GM21737 (cell line): ENCODE results near the gene VDAC2.
"Not testable (repeated sequence)": the region's sequence is repeated elsewhere in the genome, so short reads cannot be mapped to it uniquely, and the experiment has no call there.

Experiments
- ATAC-seq: cut with Tn5 transposase; IDR thresholded peaks from one replicate; pipeline ENCODE4 v1.9.1; 2021; ENCODE audit warnings: mild to moderate bottlenecking, moderate library complexity; ENCODE audit not compliant: unreplicated experiment

VDAC2 gene

DNA sequence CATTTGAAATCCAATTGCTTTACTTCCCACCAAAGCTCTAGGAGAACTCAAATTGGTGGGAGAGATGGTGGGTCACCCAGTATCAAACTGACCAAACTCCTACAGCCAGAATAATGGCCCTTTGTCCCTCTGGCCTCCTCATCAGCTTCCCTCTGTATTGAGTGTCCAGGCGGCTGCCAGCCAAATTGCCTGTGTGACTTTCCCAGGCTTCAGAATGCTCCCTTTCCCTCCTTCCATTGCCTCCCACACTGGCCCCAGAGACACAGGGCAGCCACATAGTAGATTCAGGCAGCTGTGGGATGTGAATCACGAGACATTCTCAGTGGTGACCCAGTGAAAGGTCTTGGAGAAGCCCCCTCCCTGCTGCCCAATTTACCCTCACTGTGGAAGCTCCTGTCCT, 12.7 kb upstream of the VDAC2 start:
- ATAC-seq = no peak

DNA sequence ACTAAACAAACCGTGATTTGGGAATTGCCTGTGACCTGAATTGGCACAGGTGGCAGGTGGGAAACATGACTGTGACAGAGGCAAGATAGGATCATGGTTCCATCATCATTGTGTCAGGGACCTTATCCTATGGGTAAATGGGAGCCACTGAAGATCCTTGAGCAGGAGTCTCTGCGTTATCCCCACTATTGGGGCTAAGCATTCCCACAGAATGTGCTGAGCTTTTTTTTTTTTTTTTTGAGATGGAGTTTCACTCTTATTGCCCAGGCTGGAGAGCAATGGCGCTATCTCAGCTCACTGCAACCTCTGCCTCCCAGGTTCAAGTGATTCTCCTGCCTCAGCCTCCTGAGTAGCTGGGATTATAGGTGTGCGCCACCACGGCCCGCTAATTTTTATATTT, 10.6 kb upstream of the VDAC2 start:
- ATAC-seq = not testable (repeated sequence)

DNA sequence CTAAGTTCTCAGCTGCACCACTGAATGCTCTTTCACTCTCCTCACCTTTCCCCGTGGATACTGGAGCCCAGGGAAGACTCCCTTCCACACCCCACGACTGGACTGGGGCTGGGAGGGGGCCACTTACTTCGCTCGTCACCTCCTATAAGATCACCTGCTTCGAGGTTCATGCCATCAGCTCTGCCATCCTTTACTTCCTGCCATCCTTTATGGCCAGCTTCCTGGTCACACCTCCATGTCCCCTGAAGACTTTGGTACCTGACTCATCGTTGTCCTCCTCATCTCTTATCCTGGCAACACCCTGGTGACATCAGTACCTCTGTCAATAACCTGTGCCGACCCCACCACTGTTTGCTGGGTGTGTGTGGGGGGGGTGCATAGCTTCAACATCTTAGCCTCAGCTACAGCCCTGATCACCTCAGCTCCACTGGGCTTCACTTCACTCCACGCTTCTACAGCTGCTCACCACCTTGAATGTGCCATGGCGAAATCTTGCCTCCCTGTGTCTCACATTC, 8.7 kb upstream of the VDAC2 start:
- ATAC-seq = no peak

DNA sequence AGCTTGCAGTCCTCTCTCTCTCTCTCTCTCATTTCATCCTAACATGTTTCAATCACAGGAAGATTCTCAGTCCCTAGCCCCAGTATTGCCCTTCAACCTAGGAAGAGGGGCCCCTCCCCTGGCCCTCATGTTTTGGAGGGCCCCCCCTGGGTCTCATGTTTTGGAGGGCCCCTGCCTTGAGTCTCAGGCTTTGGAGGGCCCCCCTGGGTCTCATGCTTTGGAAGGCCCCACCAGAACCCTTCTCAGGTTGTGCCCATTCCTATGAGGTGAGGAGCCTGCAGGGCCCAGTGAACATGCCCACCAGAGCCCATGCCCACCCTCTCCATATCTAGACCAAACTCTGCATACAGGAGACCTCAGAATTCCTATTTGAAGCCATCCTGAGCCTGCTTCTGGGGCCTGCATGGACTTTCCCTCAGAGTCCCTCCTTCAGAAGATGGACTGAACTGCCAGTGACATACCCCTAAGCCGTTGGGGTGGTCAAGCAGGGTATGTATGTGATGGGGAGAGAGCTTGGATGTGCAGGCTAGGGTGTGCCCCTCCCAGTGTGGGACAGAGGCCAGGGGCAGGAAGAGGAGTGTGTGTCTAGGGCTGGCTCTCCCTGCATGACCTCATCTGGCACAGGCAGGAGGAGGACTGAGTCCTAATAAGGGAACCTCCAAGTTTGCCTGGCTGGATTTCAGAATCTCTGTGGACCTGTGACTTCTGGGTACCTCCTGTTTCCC, 8.1 kb upstream of the VDAC2 start:
- no peak for ATAC-seq

DNA sequence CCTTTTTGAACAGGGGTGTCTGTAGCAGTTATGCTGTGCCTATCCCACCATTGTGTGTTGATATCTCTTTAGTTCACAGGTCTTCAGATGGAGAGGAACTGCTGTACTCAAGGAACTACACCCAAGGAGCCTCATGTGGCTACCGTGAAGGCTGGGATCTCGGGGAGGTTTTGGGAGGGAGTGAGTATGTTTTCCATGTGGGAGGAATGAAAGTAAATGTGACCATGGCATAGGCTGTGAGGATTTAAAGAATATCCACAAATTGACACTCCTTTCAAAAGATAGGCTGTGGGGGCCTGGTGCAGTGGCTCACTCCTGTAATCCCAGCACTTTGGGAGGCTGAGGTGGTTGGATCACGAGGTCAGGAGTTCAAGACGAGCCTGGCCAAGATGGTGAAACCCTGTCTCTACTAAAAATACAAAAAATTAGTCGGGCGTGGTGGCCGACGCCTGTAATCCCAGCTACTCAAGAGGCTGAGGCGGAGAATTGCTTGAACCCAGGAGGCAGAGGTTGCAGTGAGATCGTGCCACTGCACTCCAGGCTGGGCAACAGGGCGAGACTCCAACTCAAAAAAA, 7.5 kb upstream of the VDAC2 start:
- not testable (repeated sequence) for ATAC-seq

DNA sequence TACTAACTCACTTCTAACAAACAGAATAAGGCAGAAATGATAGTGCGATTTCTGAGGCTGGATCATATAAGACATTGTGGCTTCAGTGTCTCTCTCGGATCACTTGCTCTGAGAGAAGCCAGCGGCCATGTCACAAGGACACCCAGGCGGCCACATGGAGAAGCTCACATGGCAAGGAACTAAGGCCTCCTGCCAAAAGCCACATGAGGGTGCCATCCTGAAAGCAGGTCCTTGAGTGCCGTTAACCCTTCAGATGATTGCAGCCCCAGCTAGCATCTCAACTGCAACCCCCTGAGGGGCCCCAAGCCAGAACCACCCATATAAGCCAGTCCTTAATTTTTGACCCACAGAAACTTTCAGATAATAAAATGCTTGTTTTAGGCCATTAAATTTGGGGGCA, 6.9 kb upstream of the VDAC2 start:
- no peak for ATAC-seq

DNA sequence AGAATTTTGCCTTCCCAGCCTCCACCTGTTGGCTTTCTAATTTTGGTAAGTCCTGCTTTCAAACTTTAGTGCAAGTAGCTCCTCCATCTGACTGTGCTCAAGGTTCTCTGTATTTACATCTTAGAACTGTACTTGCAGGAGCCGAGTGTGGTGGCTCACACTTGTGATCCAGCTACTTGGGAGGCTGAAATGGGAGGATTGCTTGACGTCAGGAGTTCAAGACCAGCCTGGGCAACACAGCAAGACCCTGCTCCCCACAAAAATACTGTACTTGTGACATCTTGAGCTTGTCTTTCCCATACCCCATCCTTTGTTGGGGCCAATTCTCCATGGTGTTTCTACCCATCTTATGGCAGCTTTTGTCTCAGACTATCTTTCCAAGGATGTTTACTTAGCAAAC, 4.7 kb upstream of the VDAC2 start:
- no peak for ATAC-seq

DNA sequence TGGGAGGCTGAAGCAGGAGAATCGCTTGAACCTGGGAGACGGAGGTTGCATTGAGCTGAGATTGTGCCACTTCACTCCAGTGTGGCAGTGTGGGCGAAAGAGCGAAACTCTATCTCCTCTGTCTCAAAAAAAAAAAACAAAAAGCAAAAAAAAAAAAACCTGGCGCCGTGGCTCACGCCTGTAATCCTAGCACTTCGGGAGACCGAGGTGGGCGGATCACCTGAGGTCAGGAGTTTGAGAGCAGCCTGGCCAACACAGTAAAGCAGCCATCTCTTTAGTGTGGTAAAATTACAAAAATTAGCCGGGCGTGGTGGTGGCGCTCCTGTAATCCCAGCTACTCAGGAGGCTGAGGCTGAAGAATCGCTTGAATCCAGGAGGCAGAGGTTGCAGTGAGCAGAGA, 4.0 kb upstream of the VDAC2 start:
- ATAC-seq = not testable (repeated sequence)

DNA sequence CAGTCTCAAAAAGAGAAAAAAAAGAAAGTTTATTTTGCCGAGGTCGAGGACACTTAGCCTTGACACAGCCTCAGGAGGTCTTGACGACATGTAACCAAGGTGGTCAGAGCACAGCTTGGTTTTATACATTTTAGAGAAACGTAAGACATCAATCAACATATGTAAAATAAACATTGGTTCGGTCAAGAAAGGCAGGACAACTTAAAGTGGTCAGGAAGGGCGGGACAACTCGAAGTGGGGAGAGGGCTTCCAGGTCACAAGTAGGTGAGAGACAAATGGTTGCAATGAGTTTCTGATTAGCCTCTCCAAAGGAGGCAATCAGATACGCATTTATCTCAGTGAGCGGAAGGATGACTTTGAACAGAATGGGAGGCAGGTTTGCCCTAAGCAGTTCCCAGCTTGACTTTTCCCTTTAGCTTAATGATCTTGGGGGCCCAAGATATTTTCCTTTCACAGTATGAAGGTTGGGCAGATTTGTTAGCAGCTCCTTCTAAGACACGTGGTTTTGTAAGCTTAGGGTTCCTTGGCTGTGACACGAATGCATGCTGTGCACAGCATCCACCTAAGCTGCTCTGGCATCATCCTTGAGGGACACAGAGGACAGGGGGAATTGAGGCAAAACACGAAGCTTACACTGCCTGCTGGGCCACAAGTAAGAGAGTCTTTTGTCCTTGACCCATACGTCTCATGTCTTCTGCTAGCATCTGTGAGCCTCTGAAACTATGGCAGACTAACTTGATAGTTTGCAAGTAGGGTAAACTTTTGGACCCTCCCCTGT, 3.3 kb upstream of the VDAC2 start:
- no peak for ATAC-seq

DNA sequence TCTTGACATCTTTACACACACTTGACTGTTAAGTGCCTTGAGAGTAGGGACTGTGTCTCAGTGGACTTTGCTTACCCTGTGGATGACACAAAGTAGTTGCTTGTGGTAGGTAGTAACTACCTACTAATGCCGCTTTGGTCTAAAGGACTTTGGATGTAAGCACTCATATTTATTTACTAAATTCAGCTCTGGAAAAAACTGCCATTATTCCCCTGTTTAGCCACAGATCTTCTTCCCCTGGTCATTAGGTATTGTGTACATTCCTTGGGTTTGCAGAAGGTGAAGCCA, 2.8 kb upstream of the VDAC2 start:
- no peak for ATAC-seq

DNA sequence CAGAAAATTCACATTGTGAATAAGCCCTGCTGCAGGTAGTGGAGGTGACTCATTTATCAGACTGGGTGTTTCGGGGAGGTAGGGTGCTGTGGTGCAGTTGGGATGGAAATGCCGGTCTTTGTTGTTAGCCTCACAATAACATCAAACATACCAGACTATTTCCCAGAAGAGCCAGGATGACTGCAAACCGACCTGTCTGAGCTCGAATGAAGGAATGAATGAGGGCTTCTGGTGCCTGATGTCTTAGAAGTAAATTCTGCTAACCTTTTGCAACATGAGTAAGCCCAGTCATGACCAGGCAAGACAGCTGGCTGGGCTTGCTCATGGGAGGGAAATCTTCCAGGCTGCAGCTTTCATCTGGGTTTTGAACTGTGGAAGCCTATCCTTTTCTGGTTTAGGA, 2.4 kb upstream of the VDAC2 start:
- ATAC-seq = no peak

DNA sequence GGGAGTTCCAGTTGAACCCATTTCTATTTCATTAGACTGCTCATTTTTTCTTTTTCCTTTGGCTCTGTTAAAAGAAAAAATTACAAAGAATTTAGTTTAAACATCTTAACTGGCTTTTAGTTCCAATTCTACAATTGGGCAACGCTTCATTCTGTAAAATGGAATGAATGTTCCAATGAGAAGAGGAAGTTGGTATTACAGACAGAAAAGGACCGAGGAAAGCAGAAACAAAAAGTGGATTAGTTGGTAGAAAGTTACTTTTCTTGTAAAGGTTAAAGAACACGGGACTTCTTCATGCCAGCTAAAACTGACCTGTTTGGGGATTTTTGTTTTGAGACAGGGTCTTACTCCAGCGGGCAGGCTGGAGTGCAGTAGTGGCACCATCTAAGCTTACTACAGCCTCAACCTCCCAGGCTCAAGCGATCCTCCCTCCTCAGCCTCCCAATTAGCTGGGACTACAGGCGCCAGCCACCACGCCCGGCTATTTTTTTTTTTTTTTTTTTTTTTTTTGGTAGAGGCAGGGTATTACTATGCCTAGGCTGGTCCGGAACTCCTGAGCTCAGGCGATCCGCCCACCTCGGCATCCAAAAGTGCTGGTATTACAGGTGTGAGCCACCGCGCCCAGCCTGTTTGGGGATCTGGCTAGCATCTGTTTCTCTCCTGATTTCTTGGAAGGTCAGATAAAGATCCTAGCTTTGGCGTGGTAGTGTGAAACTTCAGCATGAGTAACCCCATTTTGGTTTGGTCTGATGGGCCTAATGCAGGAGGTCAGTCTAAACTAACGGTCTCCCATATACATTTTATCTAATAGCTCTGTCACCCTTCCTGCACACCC, 1.3 kb upstream of the VDAC2 start:
- ATAC-seq = no peak

DNA sequence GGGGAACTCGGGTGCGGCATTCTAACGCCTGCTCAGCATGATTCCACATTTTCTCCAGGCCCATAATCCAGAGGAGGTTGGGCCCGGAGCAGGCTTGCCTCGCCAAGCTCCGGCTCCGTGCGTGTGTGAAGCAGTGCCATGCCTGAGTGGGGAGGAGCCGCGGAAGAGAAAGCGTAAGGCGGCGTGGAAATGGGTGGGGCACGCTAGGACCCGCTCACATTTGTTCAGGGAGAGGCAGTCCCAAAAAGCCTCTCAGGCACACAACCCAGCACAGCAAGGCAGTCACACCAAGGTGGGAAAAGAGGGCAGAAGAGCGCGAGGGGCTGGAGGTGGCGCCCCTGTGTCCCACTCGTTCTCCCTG, 695 bp upstream of the VDAC2 start:
- peak; percentile 42 for ATAC-seq

DNA sequence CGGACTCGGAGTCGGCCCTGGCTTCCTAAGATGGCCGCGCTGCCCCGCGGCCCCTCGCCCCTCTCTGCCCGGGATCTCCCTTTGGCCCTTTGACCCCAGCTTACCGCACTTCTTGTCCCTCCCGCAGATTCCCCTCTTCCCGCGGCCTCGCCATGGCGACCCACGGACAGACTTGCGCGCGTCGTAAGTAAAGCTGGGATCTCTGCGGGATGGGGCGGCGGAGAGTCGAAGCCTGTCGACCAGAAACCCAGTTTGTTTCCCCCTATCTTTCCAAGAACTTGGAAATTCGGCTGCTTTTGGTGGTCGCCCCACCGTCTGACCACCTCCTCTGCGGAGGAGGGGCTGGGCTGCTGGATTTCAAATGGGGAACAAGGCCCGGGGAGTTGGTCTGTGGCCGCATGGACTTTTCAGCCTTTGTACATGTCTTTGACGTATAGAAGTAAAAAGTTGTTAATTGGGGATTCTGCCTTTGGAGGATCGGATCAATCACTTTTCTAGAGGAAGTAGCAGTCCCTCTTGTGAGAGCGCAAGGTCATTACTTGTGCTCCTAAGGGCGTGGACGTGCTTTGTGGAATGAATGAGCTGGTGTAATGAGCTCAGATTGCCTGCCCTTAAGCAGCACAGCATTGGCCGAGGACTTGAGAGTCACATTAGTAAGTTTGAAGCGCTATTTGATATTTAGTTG, 553 bp downstream of the VDAC2 start:
- ATAC-seq = no peak

DNA sequence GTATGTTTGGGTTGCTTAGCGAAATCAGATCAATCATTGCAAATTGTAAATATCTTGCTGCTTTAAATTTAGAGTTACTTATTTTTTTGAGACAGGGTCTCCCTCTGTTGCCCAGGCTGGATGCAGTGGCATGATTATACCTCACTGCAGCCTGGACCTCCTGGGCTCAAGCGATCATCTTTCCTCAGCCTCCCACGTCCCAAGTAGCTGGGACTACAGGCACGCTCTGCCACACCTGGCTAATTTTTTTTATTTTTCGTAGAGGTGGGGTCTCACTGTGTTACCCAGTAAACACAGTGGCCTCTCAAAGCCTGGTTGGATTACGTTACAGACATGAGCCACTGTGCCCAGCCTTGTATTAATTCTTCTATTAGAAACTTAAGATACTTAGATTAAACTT, 1.7 kb downstream of the VDAC2 start:
- ATAC-seq = no peak

DNA sequence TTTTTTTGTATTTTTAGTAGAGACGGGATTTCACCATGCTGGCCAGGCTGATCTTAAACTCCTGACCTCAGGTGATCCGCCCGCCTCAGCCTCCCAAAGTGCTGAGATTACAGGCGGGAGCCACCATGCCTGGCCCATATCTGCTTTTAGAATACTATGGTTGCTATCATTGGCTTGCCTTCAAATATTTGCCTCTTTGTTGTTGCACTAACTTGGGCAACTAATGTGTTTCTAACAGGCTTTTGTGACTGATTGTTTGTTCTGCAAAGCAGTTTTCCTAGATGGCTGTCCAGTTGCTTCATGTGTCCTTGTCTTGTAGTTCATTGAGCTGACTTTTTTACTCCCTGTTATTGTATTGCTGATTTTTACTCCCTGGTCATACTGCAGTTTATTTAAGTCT, 9.7 kb downstream of the VDAC2 start:
- ATAC-seq = no peak

DNA sequence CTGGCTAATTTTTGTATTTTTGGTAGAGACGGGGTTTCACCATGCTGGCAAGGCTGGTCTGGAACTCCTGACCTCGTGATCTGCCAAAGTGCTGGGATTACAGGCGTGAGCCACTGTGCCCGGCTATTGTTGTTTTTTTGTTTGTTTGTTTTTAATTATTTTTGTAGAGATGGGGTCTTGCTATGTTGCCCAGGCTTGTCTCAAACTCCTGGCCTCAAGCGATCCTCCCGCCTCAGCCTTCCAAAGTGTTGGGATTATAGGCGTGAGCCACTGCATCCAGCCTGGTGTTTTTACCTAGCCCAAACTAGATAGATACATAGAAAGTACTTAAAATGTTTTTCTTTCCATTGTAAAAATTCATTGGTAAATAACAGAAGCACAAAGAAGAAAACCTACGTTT, 10.9 kb downstream of the VDAC2 start:
- not testable (repeated sequence) for ATAC-seq

DNA sequence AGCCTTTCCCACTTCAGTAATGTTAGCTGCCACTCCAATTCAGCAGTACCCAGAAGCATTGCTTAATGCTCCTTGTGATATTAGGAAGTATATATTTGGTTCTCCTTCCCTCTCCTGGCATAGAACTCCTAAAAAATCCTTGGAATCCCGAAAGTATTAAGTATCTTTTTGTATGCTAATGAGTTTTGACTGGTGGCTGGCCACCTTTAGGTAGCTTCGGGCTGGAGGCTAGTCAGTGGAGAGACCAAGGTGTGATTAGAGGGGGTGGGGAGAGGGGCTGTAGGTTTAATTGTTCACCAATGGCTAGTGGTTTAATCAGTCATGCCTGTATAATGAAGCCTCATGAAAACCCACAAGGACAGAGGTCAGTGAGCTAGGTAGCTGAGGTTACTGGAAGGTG, 12.9 kb downstream of the VDAC2 start:
- no peak for ATAC-seq

DNA sequence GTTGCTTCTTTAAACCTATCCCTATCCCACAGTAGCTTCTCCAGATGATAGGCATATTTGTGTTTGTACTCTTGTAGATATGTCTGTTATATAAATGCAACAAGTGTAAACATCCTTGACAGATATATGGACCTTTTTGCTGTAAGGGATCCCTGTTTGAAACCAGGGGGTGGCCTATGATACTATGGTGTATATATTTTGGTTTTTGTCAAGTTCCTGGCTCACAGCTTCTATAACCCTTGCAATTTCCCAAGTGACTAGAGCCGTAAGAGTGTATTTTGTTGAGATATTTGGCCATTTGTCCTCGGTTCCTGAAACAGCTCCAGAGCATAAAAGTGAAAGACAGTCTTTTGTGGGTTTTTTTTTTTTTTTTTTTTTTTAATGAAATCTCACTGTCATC, 15.5 kb downstream of the VDAC2 start:
- ATAC-seq = no peak

DNA sequence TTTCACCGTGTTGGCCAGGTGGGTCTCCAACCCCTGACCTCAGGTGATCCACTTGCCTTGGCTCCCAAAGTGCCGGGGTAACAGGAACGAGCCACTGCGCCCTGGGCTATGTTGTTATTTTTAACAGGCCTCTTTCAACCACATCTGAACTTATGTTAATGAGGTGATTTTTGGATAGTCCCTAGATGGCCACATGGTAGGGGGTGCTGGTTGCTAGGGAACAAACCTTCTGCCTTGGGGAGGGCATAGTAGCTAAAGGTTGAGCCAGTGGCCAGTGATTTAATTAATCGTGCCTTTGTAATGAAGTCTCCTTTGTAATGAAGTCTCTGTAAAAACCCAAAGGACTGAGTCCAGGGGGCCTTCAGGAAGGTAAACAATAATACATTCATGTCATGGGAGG, 16.1 kb downstream of the VDAC2 start:
- ATAC-seq = no peak

DNA sequence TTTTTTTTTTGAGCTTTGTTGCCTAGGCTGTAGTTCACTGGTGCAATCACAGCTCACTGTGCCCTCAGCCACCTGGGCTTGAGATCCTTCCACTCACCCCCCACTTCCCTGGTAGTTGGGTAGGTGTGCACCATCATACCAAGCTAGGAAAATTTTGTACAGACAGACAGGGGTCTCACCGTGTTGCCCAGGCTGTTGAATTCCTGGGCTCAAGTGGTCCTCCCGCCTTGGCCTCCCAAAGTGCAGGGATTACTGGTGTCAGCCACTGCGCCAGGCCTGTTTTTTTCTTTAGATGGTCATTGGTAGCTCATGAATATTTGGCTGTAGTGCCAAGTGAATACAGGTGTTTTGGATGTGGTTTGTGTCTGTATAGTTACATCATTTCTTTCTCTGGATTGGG, 17.7 kb downstream of the VDAC2 start:
- no peak for ATAC-seq
